Measurements from ENCODE around the gene CCDC7.
"Not testable (repeated sequence)": the region's sequence is repeated elsewhere in the genome, so short reads cannot be mapped to it uniquely, and the experiment has no call there.

CCDC7 gene

DNA sequence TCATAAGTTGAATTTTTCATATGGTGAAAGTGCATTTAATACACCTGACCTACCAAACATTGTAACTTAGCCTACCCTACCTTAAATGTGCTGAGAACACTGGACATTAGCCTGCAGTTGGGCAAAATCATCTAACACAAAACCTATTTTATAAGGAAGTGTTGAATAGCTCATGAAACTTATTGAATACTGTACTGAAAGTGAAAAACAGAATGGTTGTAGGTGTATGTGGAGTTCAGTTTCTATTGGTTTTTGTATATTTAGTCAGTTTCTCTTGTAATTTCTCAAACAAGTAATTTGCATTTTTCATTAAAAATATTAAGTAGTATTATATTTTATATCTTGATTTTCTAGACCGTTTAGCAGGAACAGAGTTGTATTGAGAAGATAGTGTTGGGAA is 15.3 kb downstream of the CCDC7 start:
- Histone ChIP-seq H3K27me3 (ENCODE audit: insufficient read depth, low read length, poor library complexity) (no peaks in the 10 kb centered on the region), H3K4me2 (ENCODE audit: insufficient read depth, low read length) (no peak overlapping the region), H3K4me3 (ENCODE audit: low read depth in 1 of 2, low read length in 2 of 2) (no peak overlapping the region), H3K27ac (ENCODE audit: low read length) (0 out of 2 replicates have a peak overlapping the region, but pooled peaks have one; percentile 4), H3K9me3 (ENCODE audit: insufficient read depth, low read length, severe bottlenecking) (no peaks in the 10 kb centered on the region), H2AFZ (ENCODE audit: low read depth, low read length) (no peak overlapping the region), H3K79me2 (ENCODE audit: insufficient read depth, low read length) (0 out of 2 replicates have a peak, but pooled peaks cover 2% of the 10 kb centered on the region), H3K9ac (ENCODE audit: low read depth, low read length) (no peak overlapping the region), H3K36me3 (ENCODE audit: insufficient read depth, low read length) (peaks cover 5% of the 10 kb centered on the region; the same call in 1 of the 2 replicates), H4K20me1 (ENCODE audit: insufficient read depth, low read length) (no peaks in the 10 kb centered on the region), H3K4me1 (ENCODE audit: insufficient read depth, low read length) (peaks cover 29% of the 10 kb centered on the region)
- no peak for ATAC-seq (ENCODE audit: insufficient read depth, low read depth)
- no peak for DNase-seq
- TF ChIP-seq EZH2 (IDR thresholded peaks at IDR 0.05; ENCODE audit: borderline replicate concordance, low read depth, low read length, severe bottlenecking) (no peak), CTCF (IDR thresholded peaks at IDR 0.05; ENCODE audit: borderline replicate concordance, extremely low read depth, low read length, poor library complexity, severe bottlenecking) (no peak)

DNA sequence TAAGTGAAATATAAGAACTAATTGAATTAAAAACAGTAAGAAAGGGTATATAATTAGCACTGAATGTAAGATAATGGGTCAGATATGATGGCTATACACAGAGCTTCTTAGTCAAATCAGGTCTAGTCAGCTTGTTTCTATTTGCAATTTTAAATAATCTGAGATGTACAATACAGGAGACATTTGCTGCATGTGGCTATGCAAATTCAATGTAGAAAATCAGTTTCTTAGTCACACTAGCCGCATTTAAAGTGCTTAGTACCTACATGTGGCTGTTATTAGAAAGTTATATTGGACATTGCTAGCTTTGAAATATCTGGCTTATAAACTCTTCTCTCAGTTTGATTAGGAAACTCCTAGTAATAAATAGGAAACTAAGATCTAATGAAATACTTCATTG is 25.3 kb downstream of the CCDC7 start:
- TF ChIP-seq CTCF (IDR thresholded peaks at IDR 0.05; ENCODE audit: borderline replicate concordance, extremely low read depth, low read length, poor library complexity, severe bottlenecking): no peak
- no peak for TF ChIP-seq EZH2 (IDR thresholded peaks at IDR 0.05; ENCODE audit: borderline replicate concordance, low read depth, low read length, severe bottlenecking)
- ATAC-seq (ENCODE audit: insufficient read depth, low read depth): no peak
- no peak overlapping the region for H3K4me2 ChIP-seq (ENCODE audit: insufficient read depth, low read length)

DNA sequence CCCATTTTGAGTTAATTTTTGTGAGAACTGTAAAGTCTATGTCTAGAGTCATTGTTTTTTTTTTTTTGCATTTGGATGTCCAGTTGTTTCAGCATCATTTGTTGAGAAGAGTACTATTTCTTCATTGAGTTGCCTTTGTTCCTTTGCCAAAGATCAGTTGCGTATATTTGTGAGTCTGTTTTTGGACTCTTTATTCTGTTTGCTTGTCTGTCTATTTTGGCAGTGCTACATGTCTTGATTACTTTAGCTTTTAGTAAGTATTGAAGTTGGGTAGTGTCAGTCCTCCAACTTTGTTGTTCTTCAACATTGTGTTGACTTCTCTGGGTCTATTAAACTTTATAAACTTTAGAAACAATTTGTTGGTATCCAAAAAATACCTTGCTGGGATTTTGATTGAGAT is 31.6 kb downstream of the CCDC7 start:
- Histone ChIP-seq H3K4me1 (ENCODE audit: insufficient read depth, low read length) (no peaks in the 10 kb centered on the region), H4K20me1 (ENCODE audit: insufficient read depth, low read length) (no peaks in the 10 kb centered on the region), H3K27me3 (ENCODE audit: insufficient read depth, low read length, poor library complexity) (no peaks in the 10 kb centered on the region), H3K9ac (ENCODE audit: low read depth, low read length) (no peak overlapping the region), H3K4me3 (ENCODE audit: low read depth in 1 of 2, low read length in 2 of 2) (no peak overlapping the region), H3K4me2 (ENCODE audit: insufficient read depth, low read length) (no peak overlapping the region), H3K27ac (ENCODE audit: low read length) (no peak overlapping the region), H3K79me2 (ENCODE audit: insufficient read depth, low read length) (no peaks in the 10 kb centered on the region), H3K36me3 (ENCODE audit: insufficient read depth, low read length) (peaks cover 13% of the 10 kb centered on the region; the same call in 1 of the 2 replicates), H3K9me3 (ENCODE audit: insufficient read depth, low read length, severe bottlenecking) (peaks cover 10% of the 10 kb centered on the region), H2AFZ (ENCODE audit: low read depth, low read length) (no peak overlapping the region)
- DNase-seq (no peak), ATAC-seq (ENCODE audit: insufficient read depth, low read depth) (no peak)
- TF ChIP-seq EZH2 (IDR thresholded peaks at IDR 0.05; ENCODE audit: borderline replicate concordance, low read depth, low read length, severe bottlenecking): no peak
- no peak for TF ChIP-seq CTCF (IDR thresholded peaks at IDR 0.05; ENCODE audit: borderline replicate concordance, extremely low read depth, low read length, poor library complexity, severe bottlenecking)

More for the DNA sequence above, 25.3 kb downstream of the CCDC7 start:
- Histone ChIP-seq H3K27me3 (ENCODE audit: insufficient read depth, low read length, poor library complexity) (no peaks in the 10 kb centered on the region), H3K27ac (ENCODE audit: low read length) (no peak overlapping the region), H3K4me1 (ENCODE audit: insufficient read depth, low read length) (no peaks in the 10 kb centered on the region), H3K79me2 (ENCODE audit: insufficient read depth, low read length) (no peaks in the 10 kb centered on the region), H2AFZ (ENCODE audit: low read depth, low read length) (no peak overlapping the region), H3K4me3 (ENCODE audit: low read depth in 1 of 2, low read length in 2 of 2) (no peak overlapping the region), H3K9me3 (ENCODE audit: insufficient read depth, low read length, severe bottlenecking) (no peaks in the 10 kb centered on the region), H3K36me3 (ENCODE audit: insufficient read depth, low read length) (peaks cover 20% of the 10 kb centered on the region), H4K20me1 (ENCODE audit: insufficient read depth, low read length) (no peaks in the 10 kb centered on the region), H3K9ac (ENCODE audit: low read depth, low read length) (no peak overlapping the region)
- no peak for DNase-seq

- Histone ChIP-seq H3K36me3 (ENCODE audit: insufficient read depth, low read length) (peaks cover 10% of the 10 kb centered on the region; the same call in 1 of the 2 replicates), H4K20me1 (ENCODE audit: insufficient read depth, low read length) (no peaks in the 10 kb centered on the region), H3K79me2 (ENCODE audit: insufficient read depth, low read length) (no peaks in the 10 kb centered on the region), H3K4me1 (ENCODE audit: insufficient read depth, low read length) (no peaks in the 10 kb centered on the region), H3K9me3 (ENCODE audit: insufficient read depth, low read length, severe bottlenecking) (peaks cover 10% of the 10 kb centered on the region), H3K27me3 (ENCODE audit: insufficient read depth, low read length, poor library complexity) (no peaks in the 10 kb centered on the region), H3K27ac (ENCODE audit: low read length) (no peak overlapping the region), H3K9ac (ENCODE audit: low read depth, low read length) (no peak overlapping the region), H3K4me2 (ENCODE audit: insufficient read depth, low read length) (no peak overlapping the region), H2AFZ (ENCODE audit: low read depth, low read length) (no peak overlapping the region), H3K4me3 (ENCODE audit: low read depth in 1 of 2, low read length in 2 of 2) (no peak overlapping the region; a peak in 1 of 4 replicates)
- ATAC-seq (ENCODE audit: insufficient read depth, low read depth) (no peak), DNase-seq (no peak)
- TF ChIP-seq CTCF (IDR thresholded peaks at IDR 0.05; ENCODE audit: borderline replicate concordance, extremely low read depth, low read length, poor library complexity, severe bottlenecking): no peak
- TF ChIP-seq EZH2 (IDR thresholded peaks at IDR 0.05; ENCODE audit: borderline replicate concordance, low read depth, low read length, severe bottlenecking): no peak
These were observed 35.7 kb downstream of the CCDC7 start for GRCh38 chr10:32481606-32482005.

DNA sequence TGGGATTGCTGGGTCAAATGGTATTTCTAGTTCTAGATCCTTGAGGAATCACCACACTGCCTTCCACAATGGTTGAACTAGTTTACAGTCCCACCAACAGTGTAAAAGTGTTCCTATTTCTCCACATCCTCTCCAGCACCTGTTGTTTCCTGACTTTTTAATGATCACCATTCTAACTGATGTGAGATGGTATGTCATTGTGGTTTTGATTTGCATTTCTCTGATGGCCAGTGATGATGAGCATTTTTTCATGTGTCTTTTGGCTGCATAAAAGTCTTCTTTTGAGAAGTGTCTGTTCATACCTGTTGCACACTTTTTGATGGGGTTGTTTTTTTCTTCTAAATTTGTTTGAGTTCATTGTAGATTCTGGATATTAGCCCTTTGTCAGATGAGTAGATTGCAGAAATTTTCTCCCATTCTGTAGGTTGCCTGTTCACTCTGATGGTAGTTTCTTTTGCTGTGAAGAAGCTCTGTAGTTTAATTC is 37.1 kb downstream of the CCDC7 start:
- DNase-seq; H3K9ac ChIP-seq (ENCODE audit: low read depth, low read length); H3K4me2 ChIP-seq (ENCODE audit: insufficient read depth, low read length); H2AFZ ChIP-seq (ENCODE audit: low read depth, low read length); H3K27me3 ChIP-seq (ENCODE audit: insufficient read depth, low read length, poor library complexity); H3K27ac ChIP-seq (ENCODE audit: low read length); H3K4me3 ChIP-seq (ENCODE audit: low read depth in 1 of 2, low read length in 2 of 2); H3K79me2 ChIP-seq (ENCODE audit: insufficient read depth, low read length); H3K4me1 ChIP-seq (ENCODE audit: insufficient read depth, low read length); H4K20me1 ChIP-seq (ENCODE audit: insufficient read depth, low read length); ATAC-seq (ENCODE audit: insufficient read depth, low read depth): not testable (repeated sequence)
- peaks cover 12% of the 10 kb centered on the region for H3K9me3 ChIP-seq (ENCODE audit: insufficient read depth, low read length, severe bottlenecking)
- H3K36me3 ChIP-seq (ENCODE audit: insufficient read depth, low read length): peaks cover 15% of the 10 kb centered on the region
